NT2/D1 (cell line): ENCODE measurements around the gene CACNA2D4.

Experiments used
- DNase-seq: peaks from one replicate; pipeline ENCODE4 v3.0.0-alpha.2; 2011; ENCODE audit warnings: low read depth, low spot score
- H3K27me3 ChIP-seq: 2 replicates; pipeline ENCODE4 v1.6.0; 2011; ENCODE audit warnings: mild to moderate bottlenecking; ENCODE audit not compliant: insufficient read length, insufficient read depth
- H3K36me3 ChIP-seq: 2 replicates; pipeline ENCODE4 v1.6.1; 2011; ENCODE audit warnings: mild to moderate bottlenecking, low read length, mixed read lengths; ENCODE audit not compliant: insufficient read depth, insufficient read length
- H3K4me1 ChIP-seq: 2 replicates; pipeline ENCODE4 v1.5.1; 2011; ENCODE audit not compliant: insufficient read depth, insufficient read length
- H3K4me3 ChIP-seq: 2 replicates; pipeline ENCODE4 v1.5.1; 2011; ENCODE audit warnings: low read depth; ENCODE audit not compliant: insufficient read length
- H3K9ac ChIP-seq: 2 replicates; pipeline ENCODE4 v1.6.0; 2011; ENCODE audit warnings: low read depth; ENCODE audit not compliant: insufficient read length
- H3K9me3 ChIP-seq: 2 replicates; pipeline ENCODE4 v1.5.1; 2011; ENCODE audit warnings: mild to moderate bottlenecking, low read length; ENCODE audit not compliant: insufficient read depth
- SUZ12 ChIP-seq: IDR thresholded peaks from 2 replicates; pipeline ENCODE4 v1.6.1; 2011; ENCODE audit not compliant: insufficient read length, insufficient read depth; ENCODE audit errors: extremely low read depth
- YY1 ChIP-seq: IDR thresholded peaks from 2 replicates; pipeline ENCODE4 v1.6.1; 2011; ENCODE audit not compliant: insufficient read length, insufficient read depth
- ZNF274 ChIP-seq: IDR thresholded peaks from 2 replicates; pipeline ENCODE4 v1.6.1; 2011; ENCODE audit warnings: mild to moderate bottlenecking, low read depth, low read length

Gene CACNA2D4

DNA sequence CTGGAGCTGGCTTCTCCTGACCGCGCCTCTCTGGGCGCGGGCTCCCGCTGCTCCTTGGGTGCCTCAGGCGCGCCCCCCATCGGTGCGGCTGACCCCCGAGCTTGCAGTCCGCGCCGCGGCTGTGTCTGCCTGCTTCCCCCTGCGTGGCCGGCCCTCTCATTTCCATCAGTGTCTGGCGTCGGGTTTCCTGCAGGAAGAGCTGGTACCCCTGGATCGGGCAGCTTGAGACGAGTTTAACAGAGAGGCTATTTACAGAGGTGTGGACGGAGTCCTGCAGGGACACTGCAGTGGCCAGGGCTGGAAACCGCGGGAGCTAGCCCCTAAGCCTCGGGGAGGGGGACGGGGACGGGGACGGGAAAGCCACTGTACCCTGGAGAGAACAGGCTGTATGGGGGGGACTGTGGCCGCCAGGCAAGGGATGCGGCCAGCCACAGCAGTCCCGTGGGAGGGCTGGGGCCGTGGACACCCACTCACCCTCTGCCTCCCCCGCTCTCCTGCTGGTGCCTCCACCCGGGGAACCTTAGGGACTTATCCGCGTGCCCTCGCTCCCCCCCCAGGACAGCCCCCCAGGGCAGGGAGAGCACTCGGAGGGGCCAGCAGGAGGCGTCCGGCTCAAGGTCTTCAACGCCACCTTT, 3.7 kb upstream of the CACNA2D4 start:
- H3K4me3 ChIP-seq: no peak overlapping the region
- DNase-seq: no peak
- no peaks in the 10 kb centered on the region for H3K27me3 ChIP-seq
- peaks cover 17% of the 10 kb centered on the region for H3K4me1 ChIP-seq
- no peak overlapping the region for H3K9ac ChIP-seq
- no peaks in the 10 kb centered on the region for H3K9me3 ChIP-seq
- TF ChIP-seq ZNF274: no peak
- no peaks in the 10 kb centered on the region for H3K36me3 ChIP-seq

DNA sequence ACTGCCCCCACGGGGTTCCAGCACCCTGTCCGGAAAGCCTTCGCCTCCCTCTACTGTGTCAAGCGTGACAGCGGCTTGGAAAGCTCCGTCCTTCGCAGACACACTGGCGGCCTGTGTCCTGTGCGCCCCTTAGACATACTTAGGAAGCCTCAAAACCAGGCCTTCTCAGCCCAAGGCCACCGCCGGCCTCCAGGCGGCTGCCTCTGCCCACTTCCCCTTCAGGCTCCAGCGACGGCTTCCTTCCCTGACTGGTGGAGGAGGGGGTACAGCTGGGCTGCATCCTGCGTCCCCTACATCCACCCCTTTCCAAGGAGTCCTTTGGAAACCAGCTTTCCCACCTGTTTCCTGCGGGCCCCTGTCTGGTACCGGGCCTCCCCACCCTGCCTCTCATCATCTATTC, 2.5 kb upstream of the CACNA2D4 start:
- DNase-seq: no peak
- no peaks in the 10 kb centered on the region for H3K27me3 ChIP-seq
- no peak overlapping the region for H3K9ac ChIP-seq
- H3K9me3 ChIP-seq: no peaks in the 10 kb centered on the region
- TF ChIP-seq SUZ12 (no peak), ZNF274 (no peak), YY1 (no peak)
- H3K4me1 ChIP-seq: peaks cover 17% of the 10 kb centered on the region
- H3K4me3 ChIP-seq: no peak overlapping the region
- H3K36me3 ChIP-seq: no peaks in the 10 kb centered on the region

DNA sequence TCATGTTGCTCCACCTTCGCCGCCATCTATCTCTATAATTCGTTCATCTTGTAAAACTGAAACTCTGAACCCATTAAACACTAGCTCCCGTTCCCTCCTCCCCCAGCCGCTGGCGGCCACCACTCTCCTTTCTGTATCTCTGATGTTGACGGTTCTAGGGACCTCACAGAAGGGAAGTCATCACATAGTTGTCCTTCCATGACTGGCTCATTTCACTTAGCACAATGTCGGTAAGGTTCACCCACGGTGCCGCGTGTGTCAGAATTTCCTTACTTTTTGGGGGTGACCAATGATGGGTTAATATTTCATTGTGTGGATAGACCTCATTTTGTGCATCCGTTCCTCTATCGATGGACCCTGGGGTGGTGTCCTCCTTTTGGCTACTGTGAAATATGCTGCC, 2.0 kb upstream of the CACNA2D4 start:
- no peak for TF ChIP-seq YY1
- Histone ChIP-seq H3K36me3 (no peaks in the 10 kb centered on the region), H3K9ac (no peak overlapping the region), H3K4me3 (no peak overlapping the region), H3K27me3 (no peaks in the 10 kb centered on the region), H3K9me3 (no peaks in the 10 kb centered on the region), H3K4me1 (peaks cover 21% of the 10 kb centered on the region)
- no peak for DNase-seq

DNA sequence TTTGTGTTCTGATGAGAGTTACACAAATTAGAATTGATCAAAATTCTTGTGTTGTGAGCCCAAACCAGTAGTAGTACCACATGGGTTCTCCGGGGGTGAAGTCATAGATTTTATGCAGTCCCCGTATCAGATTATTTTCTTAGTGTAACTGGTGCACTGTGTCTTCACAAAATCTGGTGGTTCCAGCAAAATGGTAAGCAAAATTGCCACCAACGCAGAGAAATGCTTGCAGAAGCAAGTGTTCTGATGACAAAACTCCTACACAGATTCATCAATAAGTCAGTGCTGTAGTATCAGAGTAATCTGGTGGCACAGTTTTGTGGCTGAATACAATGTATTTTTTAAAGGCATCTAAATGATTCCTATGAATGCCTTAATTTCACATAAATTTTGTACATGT, 1.3 kb upstream of the CACNA2D4 start:
- TF ChIP-seq YY1 (no peak), SUZ12 (no peak), ZNF274 (no peak)
- no peak for DNase-seq
- H3K9ac ChIP-seq: no peak overlapping the region
- no peak overlapping the region for H3K4me3 ChIP-seq
- H3K36me3 ChIP-seq: no peaks in the 10 kb centered on the region
- H3K27me3 ChIP-seq: no peaks in the 10 kb centered on the region
- peaks cover 24% of the 10 kb centered on the region for H3K4me1 ChIP-seq
- H3K9me3 ChIP-seq: no peaks in the 10 kb centered on the region

DNA sequence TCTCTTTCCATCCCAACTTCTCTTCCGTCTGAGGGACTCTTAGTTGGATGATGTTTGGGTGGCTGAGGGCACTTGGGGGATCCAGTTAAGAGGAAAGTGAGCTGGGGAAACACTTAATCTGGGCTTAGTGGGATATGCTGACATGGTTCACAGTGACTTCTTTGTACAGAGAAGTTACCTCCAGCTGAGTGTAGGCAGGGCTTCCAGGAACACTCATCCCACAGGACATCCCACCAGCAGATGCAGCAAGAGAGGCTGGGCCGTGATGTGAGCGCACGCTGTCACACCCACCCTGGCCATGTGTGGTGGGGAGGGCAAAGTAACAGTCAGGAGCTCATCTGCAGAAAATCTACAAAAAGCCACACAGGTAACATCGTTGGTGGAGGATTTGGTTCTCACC, 832 bp upstream of the CACNA2D4 start:
- Histone ChIP-seq H3K36me3 (no peaks in the 10 kb centered on the region), H3K9ac (no peak overlapping the region), H3K4me3 (no peak overlapping the region), H3K9me3 (no peaks in the 10 kb centered on the region), H3K27me3 (no peaks in the 10 kb centered on the region), H3K4me1 (peaks cover 24% of the 10 kb centered on the region)
- no peak for DNase-seq
- no peak for TF ChIP-seq YY1

GRCh38 chr12:1918884-1919236, 408 bp upstream of the CACNA2D4 start:
- Histone ChIP-seq H3K4me3 (no peak overlapping the region), H3K36me3 (no peaks in the 10 kb centered on the region), H3K9ac (no peak overlapping the region), H3K4me1 (peaks cover 24% of the 10 kb centered on the region), H3K27me3 (no peaks in the 10 kb centered on the region), H3K9me3 (no peaks in the 10 kb centered on the region)
- no peak for TF ChIP-seq ZNF274
- TF ChIP-seq YY1: no peak
- TF ChIP-seq SUZ12: no peak
- no peak for DNase-seq

- Histone ChIP-seq H3K36me3 (no peaks in the 10 kb centered on the region), H3K27me3 (no peaks in the 10 kb centered on the region), H3K4me1 (peaks cover 28% of the 10 kb centered on the region), H3K9ac (peak overlapping the region; percentile 21), H3K4me3 (no peak overlapping the region), H3K9me3 (no peaks in the 10 kb centered on the region)
- no peak for DNase-seq
- TF ChIP-seq SUZ12 (no peak), ZNF274 (no peak), YY1 (no peak)
Measured at GRCh38 chr12:1917172-1918070, 1.0 kb downstream of the CACNA2D4 start.
